ENCODE measurements around the gene NDUFA7. TPM values are rescaled to one million over a fixed set of nuclear protein-coding genes. Genes with fewer than 3 reads are reported as not detected.

Gene NDUFA7
- polyA plus RNA-seq, 3 donors, result 49.9 to 153 (median 133) TPM

GRCh38 chr19:8370176-8371010, 49.2 kb upstream of the NDUFA7 start:
- Histone ChIP-seq H3K79me2 (ENCODE audit: insufficient read depth, low read length) (no peaks in the 10 kb centered on the region), H3K4me3 (replicated peaks in 1 of 3; ENCODE audit: low read depth in 2 of 3, low read length in 3 of 3) (no peak overlapping the region), H3K27me3 (ENCODE audit: control insufficient read depth in 2 of 2, insufficient read depth in 2 of 2, low read length in 2 of 2) (peaks cover 0 to 22% of the 10 kb centered on the region in 2 donors), H3K9ac (ENCODE audit: insufficient read depth, low read length, poor library complexity, severe bottlenecking) (no peak overlapping the region), H3K4me1 (ENCODE audit: control insufficient read depth in 1 of 2, insufficient read depth in 2 of 2, low read length in 2 of 2) (peaks cover 0 to 3% of the 10 kb centered on the region in 2 donors), H4K20me1 (ENCODE audit: insufficient read depth, low read length) (no peaks in the 10 kb centered on the region), H3K27ac (ENCODE audit: low read depth in 1 of 2, low read length in 2 of 2) (no peak overlapping the region), H2AFZ (ENCODE audit: insufficient read depth, low read depth, low read length, poor library complexity, severe bottlenecking) (no peak overlapping the region), H3K9me3 (replicated peaks in 1 of 2; ENCODE audit: control insufficient read depth in 1 of 2, insufficient read depth in 1 of 2, low read length in 2 of 2) (no peaks in the 10 kb centered on the region), H3K36me3 (replicated peaks in 1 of 2; ENCODE audit: control insufficient read depth in 1 of 2, insufficient read depth in 2 of 2, low read length in 2 of 2) (no peaks in the 10 kb centered on the region), H3K4me2 (replicated peaks; ENCODE audit: extremely low read depth, low read length, poor library complexity, severe bottlenecking) (no peak overlapping the region)
- Mint-ChIP-seq H3K36me3 (peaks cover 6 to 13% of the 10 kb centered on the region in 2 donors), H3K27ac (peak overlapping the region in 1 of 7 donors; percentile 36), H3K9me3 (peaks cover 0 to 6% (median 2%) of the 10 kb centered on the region in 7 donors), H3K4me1 (peaks cover 7% of the 10 kb centered on the region), H3K27me3 (ENCODE audit: low read depth in 3 of 3) (peaks cover 32 to 38% (median 34%) of the 10 kb centered on the region in 3 donors), H3K4me3 (no peak overlapping the region)
- DNase-seq, result no peak
- intact Hi-C loops (cut with micrococcal nuclease), result no loop called here
- TF ChIP-seq CTCF (IDR thresholded peaks at IDR 0.05), result no peak
- WGBS (ENCODE audit: insufficient coverage), result 95% methylated on average over 10 of the region's 19 CpGs

- Histone ChIP-seq H3K9me3 (replicated peaks in 1 of 2; ENCODE audit: control insufficient read depth in 1 of 2, insufficient read depth in 1 of 2, low read length in 2 of 2) (peaks cover 0 to 13% of the 10 kb centered on the region in 2 donors), H3K27ac (ENCODE audit: low read depth in 1 of 2, low read length in 2 of 2) (no peak overlapping the region), H4K20me1 (ENCODE audit: insufficient read depth, low read length) (no peaks in the 10 kb centered on the region), H3K79me2 (ENCODE audit: insufficient read depth, low read length) (no peaks in the 10 kb centered on the region), H2AFZ (ENCODE audit: insufficient read depth, low read depth, low read length, poor library complexity, severe bottlenecking) (no peak overlapping the region), H3K9ac (ENCODE audit: insufficient read depth, low read length, poor library complexity, severe bottlenecking) (no peak overlapping the region), H3K36me3 (replicated peaks in 1 of 2; ENCODE audit: control insufficient read depth in 1 of 2, insufficient read depth in 2 of 2, low read length in 2 of 2) (no peaks in the 10 kb centered on the region), H3K27me3 (ENCODE audit: control insufficient read depth in 2 of 2, insufficient read depth in 2 of 2, low read length in 2 of 2) (peaks cover 12 to 48% of the 10 kb centered on the region in 2 donors), H3K4me1 (ENCODE audit: control insufficient read depth in 1 of 2, insufficient read depth in 2 of 2, low read length in 2 of 2) (peaks cover 13 to 15% of the 10 kb centered on the region in 2 donors), H3K4me3 (replicated peaks in 1 of 3; ENCODE audit: low read depth in 2 of 3, low read length in 3 of 3) (no peak overlapping the region), H3K4me2 (replicated peaks; ENCODE audit: extremely low read depth, low read length, poor library complexity, severe bottlenecking) (no peak overlapping the region)
- no peak for DNase-seq
- intact Hi-C loops (cut with micrococcal nuclease), result no loop called here
- peaks cover 0 to 1% of the 10 kb centered on the region in 2 donors for H3K36me3 Mint-ChIP-seq
- TF ChIP-seq CTCF (IDR thresholded peaks at IDR 0.05), result no peak
- H3K4me3 Mint-ChIP-seq, result peak overlapping the region in 1 of 2 donors; percentile 69
- peaks cover 22% of the 10 kb centered on the region for H3K4me1 Mint-ChIP-seq
- 16% methylated on average over 17 of the region's 23 CpGs for WGBS (ENCODE audit: insufficient coverage)
- peaks cover 58 to 67% (median 61%) of the 10 kb centered on the region in 3 donors for H3K27me3 Mint-ChIP-seq (ENCODE audit: low read depth in 3 of 3)
- H3K9me3 Mint-ChIP-seq, result peaks cover 0 to 13% (median 4%) of the 10 kb centered on the region in 7 donors
- peak overlapping the region in 1 of 7 donors; percentile 57 for H3K27ac Mint-ChIP-seq
Measured at GRCh38 chr19:8367327-8368001, 46.3 kb upstream of the NDUFA7 start.

Data from CD14-positive monocyte (primary cell).